Colonic mucosa (tissue), 4 donors: ENCODE results near the gene SLC15A5. TPM values are rescaled to one million over a fixed set of nuclear protein-coding genes. Genes with fewer than 3 reads are reported as not detected.

Experiments
- DNase-seq: peaks from one replicate; pipeline ENCODE4 v3.0.0-alpha.2; 2020
- H3K27ac ChIP-seq: fragments of 200-600 bp; one replicate; pipeline ENCODE4 v1.8.0; 2021
- H3K27me3 ChIP-seq: fragments of 200-600 bp; one replicate; pipeline ENCODE4 v1.8.0; 2021
- H3K36me3 ChIP-seq: fragments of 200-600 bp; one replicate; pipeline ENCODE4 v1.8.0; 2021
- H3K4me1 ChIP-seq: fragments of 200-600 bp; one replicate; pipeline ENCODE4 v1.8.0; 2021; ENCODE audit warnings: mild to moderate bottlenecking
- H3K4me3 ChIP-seq: fragments of 200-600 bp; one replicate; pipeline ENCODE4 v1.8.0; 2021
- H3K9ac ChIP-seq, 2 donors: one replicate each; pipeline ENCODE4 v1.7.0; 2013; ENCODE audit warnings: control low read depth in 2 of 2, low read depth in 2 of 2, low read length in 2 of 2
- H3K9me3 ChIP-seq: fragments of 200-600 bp; one replicate; pipeline ENCODE4 v1.8.0; 2021
- intact Hi-C: fragments of 100-400 bp; cut with DNase I; formaldehyde crosslinking; loops from one replicate; pipeline ENCODE4 v1.14.1; 2022
- total RNA-seq, 2 donors: library from RNA; stranded (reverse); fragmentation: NEBNext Ultra II Directional in 1 of 2; extraction: Animal tissue kit (Norgen Biotek cat#: 25700) in 1 of 2; gene quantifications; one replicate each; pipeline ENCODE4 v1.2.1, GENCODE V29; 2021
- TF ChIP-seq, protein P1 (sequence below): fragments of 200-600 bp; IDR thresholded peaks from one replicate; pipeline ENCODE4 v1.8.0; 2022; ENCODE audit warnings: antibody characterized with exemption, mild to moderate bottlenecking
- donor health status: healthy.
- donor health status: DM: no; HTN: no; CAD: no.
- donor health status: DM: no; HTN: no; CAD: no.

The SLC15A5 gene
- total RNA-seq, 2 donors from 2014 or later: not detected

DNA sequence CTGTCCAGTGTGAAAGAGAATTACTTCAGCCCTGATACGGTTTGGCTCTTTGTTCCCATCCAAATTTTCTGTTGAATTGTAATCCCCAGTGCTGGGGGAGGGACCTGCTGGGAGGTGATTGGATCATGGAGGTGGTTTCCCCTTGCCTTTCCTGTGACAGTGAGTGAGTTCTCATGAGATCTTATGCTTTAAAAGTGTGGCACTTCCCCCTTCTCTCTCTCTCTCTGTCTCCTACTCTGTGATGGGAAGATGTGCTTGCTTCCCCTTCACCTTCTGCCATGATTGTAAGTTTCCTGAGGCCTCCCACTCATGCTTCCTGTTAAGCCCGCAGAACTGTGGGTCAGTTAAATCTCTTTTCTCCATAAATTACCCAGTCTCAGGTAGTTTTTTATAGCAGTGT, 5.5 kb upstream of the SLC15A5 start:
- intact Hi-C loops: no loop called here
- no peaks in the 10 kb centered on the region for H3K36me3 ChIP-seq
- no peaks in the 10 kb centered on the region for H3K9me3 ChIP-seq
- no peaks in the 10 kb centered on the region for H3K27me3 ChIP-seq
- no peak overlapping the region for H3K4me3 ChIP-seq
- H3K9ac ChIP-seq: no peak overlapping the region
- no peaks in the 10 kb centered on the region for H3K4me1 ChIP-seq
- no peak overlapping the region for H3K27ac ChIP-seq
- TF ChIP-seq, protein P1, sequence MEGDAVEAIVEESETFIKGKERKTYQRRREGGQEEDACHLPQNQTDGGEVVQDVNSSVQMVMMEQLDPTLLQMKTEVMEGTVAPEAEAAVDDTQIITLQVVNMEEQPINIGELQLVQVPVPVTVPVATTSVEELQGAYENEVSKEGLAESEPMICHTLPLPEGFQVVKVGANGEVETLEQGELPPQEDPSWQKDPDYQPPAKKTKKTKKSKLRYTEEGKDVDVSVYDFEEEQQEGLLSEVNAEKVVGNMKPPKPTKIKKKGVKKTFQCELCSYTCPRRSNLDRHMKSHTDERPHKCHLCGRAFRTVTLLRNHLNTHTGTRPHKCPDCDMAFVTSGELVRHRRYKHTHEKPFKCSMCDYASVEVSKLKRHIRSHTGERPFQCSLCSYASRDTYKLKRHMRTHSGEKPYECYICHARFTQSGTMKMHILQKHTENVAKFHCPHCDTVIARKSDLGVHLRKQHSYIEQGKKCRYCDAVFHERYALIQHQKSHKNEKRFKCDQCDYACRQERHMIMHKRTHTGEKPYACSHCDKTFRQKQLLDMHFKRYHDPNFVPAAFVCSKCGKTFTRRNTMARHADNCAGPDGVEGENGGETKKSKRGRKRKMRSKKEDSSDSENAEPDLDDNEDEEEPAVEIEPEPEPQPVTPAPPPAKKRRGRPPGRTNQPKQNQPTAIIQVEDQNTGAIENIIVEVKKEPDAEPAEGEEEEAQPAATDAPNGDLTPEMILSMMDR: no peak
- DNase-seq: no peak

DNA sequence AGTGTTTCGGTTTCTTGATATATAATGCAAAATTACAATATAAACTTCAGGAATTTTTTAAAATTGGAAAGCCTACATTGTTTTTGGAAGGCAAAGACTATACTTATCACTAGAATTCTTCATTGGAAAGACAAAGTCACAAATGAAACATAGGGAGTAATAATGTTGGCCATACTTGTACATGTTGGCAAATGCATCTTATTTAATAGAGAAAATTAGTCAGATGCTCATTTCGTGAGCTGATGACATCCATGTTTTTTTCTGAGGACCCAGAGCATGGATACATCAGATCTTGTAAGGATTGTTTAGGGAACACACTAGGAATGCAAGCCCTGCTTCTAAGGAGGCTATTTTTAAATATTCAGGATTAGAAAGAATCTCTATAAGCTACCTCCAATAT, 4.6 kb upstream of the SLC15A5 start:
- TF ChIP-seq, protein P1: no peak
- intact Hi-C loops: no loop called here
- H3K27me3 ChIP-seq: no peaks in the 10 kb centered on the region
- H3K36me3 ChIP-seq: no peaks in the 10 kb centered on the region
- no peak overlapping the region for H3K4me3 ChIP-seq
- no peaks in the 10 kb centered on the region for H3K9me3 ChIP-seq
- H3K4me1 ChIP-seq: no peaks in the 10 kb centered on the region
- H3K9ac ChIP-seq: no peak overlapping the region
- no peak overlapping the region for H3K27ac ChIP-seq
- DNase-seq: no peak

DNA sequence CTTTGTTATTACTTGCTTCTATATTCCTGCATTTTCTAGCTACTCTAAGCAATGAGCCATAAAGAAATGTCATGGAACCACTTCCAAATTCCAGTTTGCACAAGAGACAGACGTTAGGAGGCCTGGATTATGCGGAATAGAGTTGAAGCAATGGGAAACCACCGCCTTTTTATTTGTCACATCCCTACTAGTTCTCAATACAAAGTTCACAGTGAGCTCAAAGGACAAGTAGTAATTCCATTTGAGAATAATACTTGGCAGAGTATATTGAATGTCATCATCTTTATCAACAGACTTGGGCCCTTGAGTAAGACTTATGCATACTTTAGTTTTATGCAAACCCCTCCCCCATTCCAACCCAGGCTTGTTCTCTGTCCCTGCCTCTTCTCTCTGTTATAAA, 3.7 kb upstream of the SLC15A5 start:
- TF ChIP-seq, protein P1: no peak
- H3K27me3 ChIP-seq: no peaks in the 10 kb centered on the region
- intact Hi-C loops: no loop called here
- H3K4me1 ChIP-seq: no peaks in the 10 kb centered on the region
- no peaks in the 10 kb centered on the region for H3K9me3 ChIP-seq
- no peak overlapping the region for H3K9ac ChIP-seq
- no peaks in the 10 kb centered on the region for H3K36me3 ChIP-seq
- peak; percentile 46 for DNase-seq
- H3K4me3 ChIP-seq: no peak overlapping the region
- peak overlapping the region; percentile 50 for H3K27ac ChIP-seq

DNA sequence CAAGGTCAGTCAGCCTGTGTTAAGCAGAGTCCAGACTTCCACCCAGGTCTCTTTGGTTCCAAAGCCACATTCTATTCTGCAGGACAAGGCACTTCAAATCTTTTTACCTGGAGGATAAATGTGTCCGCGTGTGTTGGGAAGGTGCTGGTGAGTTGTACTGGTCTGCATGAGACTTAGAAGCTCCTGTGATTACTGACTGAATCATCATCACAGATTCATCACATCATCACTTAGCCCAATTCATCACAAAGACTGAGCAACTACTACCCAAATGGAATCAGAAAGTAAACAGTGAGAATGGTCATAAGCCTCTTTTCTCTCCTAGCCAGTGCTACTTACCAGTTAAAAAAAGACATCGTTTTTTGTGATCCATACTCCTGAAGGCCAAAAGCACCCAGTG, 5.3 kb downstream of the SLC15A5 start:
- H3K4me3 ChIP-seq: no peak overlapping the region
- DNase-seq: no peak
- H3K9ac ChIP-seq: no peak overlapping the region
- TF ChIP-seq, protein P1: no peak
- no peaks in the 10 kb centered on the region for H3K4me1 ChIP-seq
- no peak overlapping the region for H3K27ac ChIP-seq
- intact Hi-C loops: no loop called here
- no peaks in the 10 kb centered on the region for H3K27me3 ChIP-seq
- H3K36me3 ChIP-seq: no peaks in the 10 kb centered on the region
- no peaks in the 10 kb centered on the region for H3K9me3 ChIP-seq

- no peaks in the 10 kb centered on the region for H3K4me1 ChIP-seq
- H3K9ac ChIP-seq: no peak overlapping the region
- H3K36me3 ChIP-seq: no peaks in the 10 kb centered on the region
- no peaks in the 10 kb centered on the region for H3K27me3 ChIP-seq
- TF ChIP-seq, protein P1: no peak
- H3K4me3 ChIP-seq: no peak overlapping the region
- intact Hi-C loops: no loop called here
- H3K9me3 ChIP-seq: no peaks in the 10 kb centered on the region
- no peak overlapping the region for H3K27ac ChIP-seq
- no peak for DNase-seq
Observed at GRCh38 chr12:16271062-16271461, 6.4 kb downstream of the SLC15A5 start.

DNA sequence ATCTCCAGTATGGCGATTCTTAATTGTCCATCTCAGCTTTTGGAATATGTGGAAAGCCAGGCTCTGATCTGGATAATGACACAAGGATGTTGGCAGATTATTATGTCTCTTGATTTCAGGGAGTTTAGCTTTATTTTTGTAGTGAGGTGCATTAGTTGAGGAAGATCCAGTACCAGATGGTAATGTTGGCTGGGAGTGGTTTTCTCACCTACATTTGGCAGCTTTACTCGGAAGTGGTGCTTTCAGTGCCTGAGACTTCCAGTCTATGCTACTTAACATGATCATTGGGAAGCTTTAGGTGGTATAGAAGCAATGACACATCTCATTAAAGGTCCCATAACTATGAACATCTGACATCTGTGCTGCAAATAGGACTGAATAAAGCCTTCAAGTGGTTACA, 7.5 kb downstream of the SLC15A5 start:
- no peaks in the 10 kb centered on the region for H3K36me3 ChIP-seq
- intact Hi-C loops: no loop called here
- no peak overlapping the region for H3K27ac ChIP-seq
- no peak overlapping the region for H3K4me3 ChIP-seq
- DNase-seq: no peak
- no peak overlapping the region for H3K9ac ChIP-seq
- no peaks in the 10 kb centered on the region for H3K27me3 ChIP-seq
- TF ChIP-seq, protein P1: no peak
- H3K9me3 ChIP-seq: no peaks in the 10 kb centered on the region
- H3K4me1 ChIP-seq: no peaks in the 10 kb centered on the region
